Measurements from ENCODE around the gene CDH13.

The CDH13 gene

GRCh38 chr16:82936941-82937551 is 310.3 kb downstream of the CDH13 start:
- FAIRE-seq, result no peak
- no peak for DNase-seq (ENCODE audit: low spot score)

DNA sequence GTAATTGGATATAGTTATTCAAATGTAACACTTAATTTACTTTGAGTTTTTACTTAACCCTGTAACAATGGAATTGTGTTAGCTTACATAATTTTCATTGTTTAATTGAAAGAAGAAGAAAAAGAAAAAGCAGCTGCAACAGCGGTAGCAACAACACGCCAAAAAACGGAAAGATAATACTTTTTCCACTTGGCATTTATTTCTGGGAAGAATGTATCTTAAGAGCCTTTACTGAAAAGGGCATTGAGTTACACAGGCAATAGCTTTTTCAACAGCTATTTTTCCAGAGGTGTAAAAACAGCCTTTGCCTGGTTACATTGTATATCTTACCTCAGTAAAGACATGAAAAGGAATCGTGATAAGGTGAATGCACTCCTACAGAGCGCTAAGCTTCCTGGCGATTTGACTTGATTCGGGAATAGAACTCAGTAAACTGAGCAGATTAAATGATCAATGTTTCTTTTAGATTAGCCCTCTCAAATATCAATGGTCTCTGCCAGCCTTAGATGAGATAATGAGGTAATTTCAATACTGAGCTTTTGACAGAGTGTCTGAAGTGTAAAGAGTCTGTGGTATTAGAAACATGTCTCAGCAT is 311.3 kb downstream of the CDH13 start:
- no peak for FAIRE-seq
- DNase-seq (ENCODE audit: low spot score), result no peak

- FAIRE-seq (no peak), DNase-seq (ENCODE audit: low spot score) (no peak)
Measured at GRCh38 chr16:82943371-82943770, 316.6 kb downstream of the CDH13 start.

- no peak for DNase-seq (ENCODE audit: low spot score)
- no peak for FAIRE-seq
Measured at GRCh38 chr16:82945420-82946101, 318.8 kb downstream of the CDH13 start.

DNA sequence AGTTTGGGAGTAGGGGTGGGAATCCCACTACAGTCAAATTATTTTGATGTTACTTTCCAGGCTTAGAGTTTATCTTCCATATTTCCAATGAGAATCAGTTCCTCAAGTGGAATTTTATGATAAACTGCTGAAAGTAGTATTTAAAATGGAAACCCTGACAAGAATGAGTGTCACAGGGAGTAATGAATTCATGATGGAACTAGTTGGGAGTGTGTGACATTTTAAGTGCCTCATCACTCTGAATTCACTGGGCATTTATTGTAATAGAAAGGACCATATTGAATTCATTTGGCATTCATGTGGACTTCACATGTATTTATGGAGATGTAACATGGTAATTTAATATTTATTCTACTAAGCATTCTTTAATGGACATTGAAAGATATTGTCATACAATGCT is 320.9 kb downstream of the CDH13 start:
- FAIRE-seq, result no peak
- no peak for DNase-seq (ENCODE audit: low spot score)

GRCh38 chr16:82949016-82949415 is 322.2 kb downstream of the CDH13 start:
- DNase-seq (ENCODE audit: low spot score), result no peak
- FAIRE-seq, result no peak

GRCh38 chr16:82953517-82953916 is 326.7 kb downstream of the CDH13 start:
- no peak for FAIRE-seq

DNA sequence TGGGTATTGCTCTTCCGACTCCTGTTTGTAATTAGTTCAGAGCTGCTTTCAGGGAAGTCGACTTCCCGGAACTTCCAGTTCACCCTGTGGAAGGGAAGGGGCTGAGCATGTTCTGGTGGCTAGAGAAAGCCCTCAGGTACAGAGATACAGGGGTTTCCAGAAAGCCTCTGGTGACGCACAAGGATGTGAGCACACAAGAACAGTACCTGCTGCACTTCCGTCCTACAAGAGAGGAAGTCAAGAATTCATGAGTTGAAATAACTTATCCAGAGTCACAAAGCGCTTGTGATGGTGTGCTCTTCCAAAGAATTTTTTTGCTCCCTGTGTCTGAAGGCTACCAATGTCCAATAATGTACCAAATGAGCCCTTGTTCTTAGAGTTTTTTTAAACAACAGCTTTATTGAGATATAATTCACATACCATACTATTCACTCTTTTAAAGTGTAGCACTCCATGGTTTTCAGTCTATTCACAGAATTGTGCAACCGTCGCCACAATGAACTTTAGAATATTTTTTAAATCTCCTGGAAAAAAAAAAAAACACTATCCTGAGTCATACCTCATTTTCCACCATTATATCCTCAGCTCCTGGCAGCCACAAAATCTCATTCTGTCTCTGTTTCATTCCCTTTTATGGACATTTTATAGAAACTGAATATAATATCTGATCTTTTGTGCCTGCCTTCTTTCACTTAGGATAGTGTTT is 327.6 kb downstream of the CDH13 start:
- FAIRE-seq, result no peak
- no peak for DNase-seq (ENCODE audit: low spot score)

More at GRCh38 chr16:82953517-82953916, 326.7 kb downstream of the CDH13 start:
- DNase-seq (ENCODE audit: low spot score), result no peak

DNA sequence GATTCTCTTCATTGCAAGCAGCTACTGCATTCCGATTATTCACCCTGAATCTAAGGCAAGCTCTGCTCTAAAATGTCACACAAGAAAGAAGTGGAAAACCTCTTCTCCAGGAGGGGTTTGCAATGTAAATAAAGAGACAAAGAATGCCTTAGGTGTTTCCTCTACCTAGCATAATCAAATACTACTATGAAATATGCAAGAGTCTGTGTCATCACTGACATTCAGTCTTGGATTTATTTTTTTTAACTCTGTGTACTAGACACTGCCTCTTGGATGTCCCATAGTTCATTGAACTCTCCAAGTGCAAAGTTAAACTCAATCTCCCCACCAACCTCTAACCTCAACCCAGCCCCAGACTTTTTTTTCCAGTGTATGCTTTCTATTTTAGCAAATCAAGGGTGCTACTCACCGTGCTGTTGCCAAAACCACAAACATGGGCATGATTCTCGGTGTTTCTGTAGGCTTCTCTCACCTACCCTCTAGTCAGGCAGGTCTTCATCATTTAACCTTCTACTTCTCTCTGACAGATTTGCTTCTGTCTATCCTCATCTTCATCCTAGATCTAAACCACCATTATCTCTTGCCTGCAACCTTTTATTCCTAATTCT is 329.1 kb downstream of the CDH13 start:
- FAIRE-seq (no peak), DNase-seq (ENCODE audit: low spot score) (no peak)

DNA sequence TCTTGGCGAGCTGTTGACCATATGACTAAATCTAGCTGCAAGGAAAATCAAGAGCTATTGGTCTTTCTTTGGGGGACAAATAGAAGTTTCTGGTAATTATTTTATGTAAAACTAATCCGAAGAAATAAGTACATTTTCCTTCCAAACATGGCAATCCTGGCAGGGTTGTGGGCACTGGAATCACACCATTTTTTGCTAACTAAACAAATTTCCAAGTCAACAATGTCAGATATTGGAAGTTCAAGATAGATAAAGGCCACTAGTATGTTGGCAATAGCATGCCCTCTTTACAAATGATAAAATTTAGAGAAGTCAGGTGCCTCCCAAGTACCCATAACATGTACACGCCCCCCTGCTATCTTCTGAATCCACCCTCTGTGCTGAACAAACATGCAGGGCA is 330.4 kb downstream of the CDH13 start:
- no peak for DNase-seq (ENCODE audit: low spot score)
- no peak for FAIRE-seq

- FAIRE-seq, result no peak
- DNase-seq (ENCODE audit: low spot score), result no peak
Measured at GRCh38 chr16:82960918-82961317, 334.1 kb downstream of the CDH13 start.

DNA sequence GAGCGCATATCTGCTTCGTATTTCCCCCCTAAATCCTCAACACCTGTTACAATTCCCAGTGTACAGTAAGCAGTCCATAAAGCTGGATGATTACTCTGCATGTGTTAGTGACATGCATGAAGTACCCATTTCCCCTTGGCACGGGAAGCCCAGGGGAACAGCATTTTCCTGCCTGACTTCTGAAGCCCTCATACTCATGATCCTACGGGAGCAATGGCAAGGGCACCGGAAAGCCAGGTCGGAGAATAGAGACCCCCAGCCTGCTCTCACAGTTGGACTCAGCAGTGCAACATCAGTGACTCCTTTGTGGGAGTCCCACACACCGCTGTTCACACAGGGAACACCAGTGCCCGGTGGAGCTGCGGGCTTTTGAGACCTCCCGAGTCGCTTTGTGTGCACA is 336.9 kb downstream of the CDH13 start:
- no peak for FAIRE-seq
- DNase-seq (ENCODE audit: low spot score), result no peak

- DNase-seq (ENCODE audit: low spot score) (no peak), FAIRE-seq (no peak)
Measured at GRCh38 chr16:82965808-82966207, 339.0 kb downstream of the CDH13 start.

GRCh38 chr16:82967424-82967823 is 340.7 kb downstream of the CDH13 start:
- FAIRE-seq (no peak), DNase-seq (ENCODE audit: low spot score) (no peak)

GRCh38 chr16:82971126-82971525 is 344.4 kb downstream of the CDH13 start:
- FAIRE-seq (no peak), DNase-seq (ENCODE audit: low spot score) (no peak)

GRCh38 chr16:82972331-82972919 is 345.7 kb downstream of the CDH13 start:
- FAIRE-seq (no peak), DNase-seq (ENCODE audit: low spot score) (no peak)

DNA sequence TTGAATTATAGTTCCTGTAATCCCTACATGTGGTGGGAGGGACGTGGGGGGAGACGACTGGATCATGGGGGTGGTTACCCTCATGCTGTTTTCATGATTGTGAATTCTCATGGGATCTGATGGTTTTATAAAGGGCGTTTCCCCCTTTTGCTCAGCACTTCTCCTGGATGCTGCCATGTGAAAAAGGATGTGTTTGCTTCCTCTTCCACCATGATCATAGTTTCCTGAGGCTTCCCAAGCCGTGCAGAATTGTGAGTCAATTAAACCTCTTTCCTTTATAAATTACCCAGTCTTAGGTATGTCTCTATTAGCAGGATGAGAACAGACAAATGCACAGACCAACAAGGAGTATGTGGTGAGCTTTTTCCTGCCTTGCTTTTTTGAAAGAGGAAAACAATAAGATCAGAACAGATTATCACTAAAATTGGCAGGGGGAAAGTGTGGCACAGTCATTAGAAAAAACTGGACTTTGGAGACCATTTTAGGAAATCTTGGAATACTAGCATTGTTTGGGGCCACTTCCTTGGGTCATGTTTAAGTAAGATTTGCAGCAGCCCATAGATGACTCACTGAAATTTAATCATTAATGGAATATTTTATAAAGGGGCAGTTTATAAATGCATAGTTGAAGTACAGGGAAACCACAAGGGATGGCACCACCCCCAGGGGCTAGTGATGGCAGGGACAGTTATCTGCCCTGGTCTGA is 352.8 kb downstream of the CDH13 start:
- peak; percentile 30 for FAIRE-seq
- DNase-seq (ENCODE audit: low spot score), result peak; percentile 40

GRCh38 chr16:82980810-82981209 is 354.0 kb downstream of the CDH13 start:
- FAIRE-seq, result no peak
- DNase-seq (ENCODE audit: low spot score), result no peak

DNA sequence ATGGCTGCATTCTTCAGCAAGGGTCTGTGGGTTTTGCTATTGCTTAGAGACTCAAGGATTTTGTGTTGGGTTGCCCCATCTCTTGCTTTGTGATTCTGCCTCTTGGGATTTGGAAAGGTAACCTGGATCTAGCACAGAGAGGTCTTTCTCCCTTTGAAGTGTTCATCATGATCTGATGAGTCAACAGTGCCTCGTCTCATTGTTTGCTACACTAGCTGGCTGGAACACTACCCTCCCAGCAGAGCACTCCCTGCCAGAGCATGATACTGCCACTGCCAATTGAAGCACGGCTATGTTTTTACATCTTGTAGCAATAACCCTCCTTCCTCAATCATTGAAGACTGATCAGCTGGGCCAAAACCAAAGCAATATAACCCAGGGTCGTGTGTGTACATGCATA is 361.0 kb downstream of the CDH13 start:
- no peak for DNase-seq (ENCODE audit: low spot score)
- no peak for FAIRE-seq

GRCh38 chr16:82990155-82990554 is 363.4 kb downstream of the CDH13 start:
- DNase-seq (ENCODE audit: low spot score) (no peak), FAIRE-seq (no peak)

DNA sequence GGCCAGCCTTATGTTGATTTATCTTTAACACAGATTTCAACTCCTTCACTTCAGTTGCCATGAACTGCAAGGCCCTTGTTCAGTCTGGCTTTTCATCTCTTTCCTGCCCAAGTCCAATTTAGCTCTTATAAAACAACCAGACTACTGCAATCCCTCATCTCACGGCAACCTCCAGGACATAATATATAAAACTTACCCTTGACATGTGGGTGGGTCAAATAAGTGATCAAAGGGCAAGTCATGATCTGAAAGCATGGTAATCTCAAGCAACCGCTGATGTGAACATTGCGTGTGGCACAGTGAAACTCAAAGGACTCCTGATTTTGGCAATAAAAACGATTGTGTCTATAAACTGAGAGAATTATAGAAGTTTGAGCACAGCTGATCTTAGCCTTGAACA is 364.6 kb downstream of the CDH13 start:
- no peak for DNase-seq (ENCODE audit: low spot score)
- FAIRE-seq, result no peak

Data from RCC 7860 (cell line).